HepG2 (cell line): ENCODE results near the gene LAMTOR1. TPM values are rescaled to one million over a fixed set of nuclear protein-coding genes. Genes with fewer than 3 reads are reported as not detected.

Experiments used
- E2F5 ChIP-seq: sonication (generic); formaldehyde crosslinking; conservative IDR thresholded peaks from 2 replicates; pipeline ENCODE4 v1.4.0; 2020; ENCODE audit warnings: missing genetic modification reagents
- MXD4 ChIP-seq: IDR thresholded peaks from 2 replicates; pipeline ENCODE4 v1.6.1; 2016; ENCODE audit warnings: mild to moderate bottlenecking, missing biosample characterization, missing genetic modification reagents
- PRDM15 ChIP-seq: sonication (generic); formaldehyde crosslinking; IDR thresholded peaks from 2 replicates; pipeline ENCODE4 v1.4.0; 2020; ENCODE audit warnings: missing genetic modification reagents
- SRF ChIP-seq: IDR thresholded peaks from 2 replicates; pipeline ENCODE4 v1.6.1; 2011; ENCODE audit warnings: mild to moderate bottlenecking, low read depth, low read length, moderate library complexity
- ZNF24 ChIP-seq: fragments of 450-650 bp; IDR thresholded peaks from 2 replicates; pipeline ENCODE4 v1.6.1; 2017; ENCODE audit warnings: antibody characterized with exemption, mild to moderate bottlenecking
- ZNF414 ChIP-seq: sonication (generic); formaldehyde crosslinking; IDR thresholded peaks from 2 replicates; pipeline ENCODE4 v1.5.0; 2020; ENCODE audit warnings: missing genetic modification reagents
- ZNF441 ChIP-seq: sonication (generic); formaldehyde crosslinking; IDR thresholded peaks from 2 replicates; pipeline ENCODE4 v1.7.0; 2021; ENCODE audit warnings: missing genetic modification reagents, borderline replicate concordance
- ZNF652 ChIP-seq: IDR thresholded peaks from 2 replicates; pipeline ENCODE4 v1.6.1; 2016; ENCODE audit warnings: low read depth, borderline replicate concordance
- ZNF709 ChIP-seq: sonication (generic); formaldehyde crosslinking; IDR thresholded peaks from 2 replicates; pipeline ENCODE4 v1.5.0; 2020; ENCODE audit warnings: mild to moderate bottlenecking, missing genetic modification reagents
- ZXDC ChIP-seq: sonication (generic); formaldehyde crosslinking; IDR thresholded peaks from 2 replicates; pipeline ENCODE4 v1.5.0; 2020; ENCODE audit warnings: mild to moderate bottlenecking, missing genetic modification reagents
- polyA plus RNA-seq, 8 experiments: library from polyadenylated mRNA; depleted of rRNA in 3 of 8; stranded (reverse) in 7 of 8; unstranded in 1 of 8; fragments of >200 nt; fragmentation: Illumina TruSeq in 4 of 8; extraction: Trizol in 4 of 8; gene quantifications; 2 replicates each; pipeline versions ENCODE4 v1.2.1 to v1.2.3, GENCODE V29; 2011 to 2016; ENCODE audit warnings: low read depth in 4 of 8, missing spikeins in 1 of 8, mixed read lengths in 1 of 8; ENCODE audit not compliant: insufficient read depth in 1 of 8
- total RNA-seq, 5 experiments: library from RNA; depleted of rRNA; stranded (reverse); fragments of >200 nt; fragmentation: Illumina TruSeq; extraction: Trizol; gene quantifications; 2 replicates each; pipeline ENCODE4 v1.2.3, GENCODE V29; 2016; ENCODE audit warnings: low read depth in 1 of 5
- TF ChIP-seq, protein P1 (sequence below): sonication (generic); formaldehyde crosslinking; IDR thresholded peaks from 2 replicates; pipeline ENCODE4 v1.5.1; 2020; ENCODE audit warnings: missing genetic modification reagents, mild to moderate bottlenecking, borderline replicate concordance

The LAMTOR1 gene
- total and polyA plus RNA-seq, 2 of the 13 experiments (the other 11 are each of a cell fraction or from before 2014, with no cell fraction given), result 60.4 to 66.0 TPM

DNA sequence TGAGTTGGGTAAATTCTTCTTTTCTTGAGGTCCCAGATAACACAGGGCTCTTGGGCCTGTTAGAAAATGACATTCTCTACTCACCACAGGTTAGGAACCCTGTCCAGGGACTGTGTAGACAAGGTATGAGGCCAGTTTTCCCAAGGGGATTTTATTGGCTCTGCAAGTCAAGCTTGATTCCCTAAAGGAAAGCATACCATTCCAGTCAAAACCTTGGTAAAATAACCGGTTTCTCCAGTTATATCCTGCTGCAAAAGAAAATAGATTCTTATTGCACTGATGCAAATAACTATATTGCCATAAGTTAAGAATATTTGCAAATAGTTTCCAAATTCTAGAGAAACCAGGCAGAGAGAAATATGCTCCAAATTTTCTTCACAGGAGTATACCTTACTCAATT, 22.9 kb upstream of the LAMTOR1 start (continued):
- TF ChIP-seq PRDM15 (CRISPR knock-in tag) (no peak), ZNF441 (CRISPR knock-in tag) (no peak), SRF (no peak), E2F5 (CRISPR knock-in tag) (no peak), ZNF652 (no peak), ZNF414 (CRISPR knock-in tag) (no peak), ZNF24 (no peak), ZXDC (CRISPR knock-in tag) (no peak), ZNF709 (no peak), MXD4 (CRISPR knock-in tag) (no peak)
- TF ChIP-seq, protein P1, sequence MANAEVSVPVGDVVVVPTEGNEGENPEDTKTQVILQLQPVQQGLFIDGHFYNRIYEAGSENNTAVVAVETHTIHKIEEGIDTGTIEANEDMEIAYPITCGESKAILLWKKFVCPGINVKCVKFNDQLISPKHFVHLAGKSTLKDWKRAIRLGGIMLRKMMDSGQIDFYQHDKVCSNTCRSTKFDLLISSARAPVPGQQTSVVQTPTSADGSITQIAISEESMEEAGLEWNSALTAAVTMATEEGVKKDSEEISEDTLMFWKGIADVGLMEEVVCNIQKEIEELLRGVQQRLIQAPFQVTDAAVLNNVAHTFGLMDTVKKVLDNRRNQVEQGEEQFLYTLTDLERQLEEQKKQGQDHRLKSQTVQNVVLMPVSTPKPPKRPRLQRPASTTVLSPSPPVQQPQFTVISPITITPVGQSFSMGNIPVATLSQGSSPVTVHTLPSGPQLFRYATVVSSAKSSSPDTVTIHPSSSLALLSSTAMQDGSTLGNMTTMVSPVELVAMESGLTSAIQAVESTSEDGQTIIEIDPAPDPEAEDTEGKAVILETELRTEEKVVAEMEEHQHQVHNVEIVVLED (CRISPR knock-in tag), result no peak
